H9 (cell line): Measurements from ENCODE around the gene PANX2. TPM values are rescaled to one million over a fixed set of nuclear protein-coding genes. Genes with fewer than 3 reads are reported as not detected.

Experiments
- DNase-seq: peaks from one replicate; pipeline ENCODE4 v3.0.0-alpha.2; 2017
- H2AFZ ChIP-seq: one replicate; pipeline ENCODE4 v1.6.1; 2013; ENCODE audit warnings: mild to moderate bottlenecking, low read length, control low read depth, moderate library complexity
- H2AK5ac ChIP-seq: 2 replicates; pipeline ENCODE4 v1.6.1; 2013; ENCODE audit warnings: low read length, control low read depth, mixed read lengths; ENCODE audit not compliant: insufficient read length
- H2BK120ac ChIP-seq: one replicate; pipeline ENCODE4 v1.6.1; 2013; ENCODE audit warnings: low read depth, mild to moderate bottlenecking, low read length, control low read depth, inconsistent platforms; ENCODE audit not compliant: poor library complexity, severe bottlenecking
- H2BK12ac ChIP-seq: 2 replicates; pipeline ENCODE4 v1.6.1; 2013; ENCODE audit warnings: low read length, control low read depth, mixed read lengths, low read depth; ENCODE audit not compliant: insufficient read length
- H2BK15ac ChIP-seq: 2 replicates; pipeline ENCODE4 v1.6.1; 2013; ENCODE audit warnings: low read depth, low read length, control low read depth
- H2BK20ac ChIP-seq: one replicate; pipeline ENCODE4 v1.6.1; 2013; ENCODE audit warnings: low read depth, mild to moderate bottlenecking, low read length, control low read depth, inconsistent platforms; ENCODE audit not compliant: poor library complexity, severe bottlenecking
- H2BK5ac ChIP-seq: 2 replicates; pipeline ENCODE4 v1.6.1; 2013; ENCODE audit warnings: low read length, control low read depth, mixed read lengths; ENCODE audit not compliant: insufficient read length
- H3K14ac ChIP-seq: 2 replicates; pipeline ENCODE4 v1.6.1; 2013; ENCODE audit warnings: low read length, control low read depth; ENCODE audit not compliant: insufficient read depth
- H3K18ac ChIP-seq: 2 replicates; pipeline ENCODE4 v1.6.1; 2013; ENCODE audit warnings: low read depth, mild to moderate bottlenecking, mixed read lengths, low read length, control low read depth; ENCODE audit not compliant: insufficient read length
- H3K23ac ChIP-seq: 2 replicates; pipeline ENCODE4 v1.6.1; 2013; ENCODE audit warnings: low read length, control low read depth, mixed read lengths, low read depth; ENCODE audit not compliant: insufficient read length
- H3K23me2 ChIP-seq: 2 replicates; pipeline ENCODE4 v1.6.1; 2013; ENCODE audit warnings: low read depth, mild to moderate bottlenecking, mixed read lengths, low read length, control low read depth; ENCODE audit not compliant: insufficient read length, poor library complexity, severe bottlenecking
- H3K27ac ChIP-seq: 2 replicates; pipeline ENCODE4 v1.5.1; 2013; ENCODE audit warnings: low read length, control low read depth, mixed read lengths, low read depth; ENCODE audit not compliant: insufficient read length
- H3K27me3 ChIP-seq: 2 replicates; pipeline ENCODE4 v1.6.1; 2013; ENCODE audit warnings: low read length, control low read depth, inconsistent platforms; ENCODE audit not compliant: insufficient read depth
- H3K4ac ChIP-seq: 2 replicates; pipeline ENCODE4 v1.6.1; 2013; ENCODE audit warnings: low read depth, mild to moderate bottlenecking, control low read depth, inconsistent platforms, low read length, moderate library complexity
- H3K4me1 ChIP-seq: 2 replicates; pipeline ENCODE4 v1.6.1; 2013; ENCODE audit warnings: low read length, control low read depth, inconsistent platforms; ENCODE audit not compliant: insufficient read depth
- H3K4me2 ChIP-seq: 2 replicates; pipeline ENCODE4 v1.6.1; 2013; ENCODE audit warnings: low read length, control low read depth, mixed read lengths; ENCODE audit not compliant: insufficient read length, insufficient read depth
- H3K56ac ChIP-seq: 2 replicates; pipeline ENCODE4 v1.6.1; 2013; ENCODE audit warnings: low read depth, mild to moderate bottlenecking, mixed read lengths, low read length, control low read depth; ENCODE audit not compliant: insufficient read length
- H3K79me1 ChIP-seq: 2 replicates; pipeline ENCODE4 v1.6.1; 2013; ENCODE audit warnings: low read depth, mild to moderate bottlenecking, moderate library complexity, low read length, control low read depth, inconsistent platforms; ENCODE audit not compliant: insufficient read depth, poor library complexity, severe bottlenecking
- H3K79me2 ChIP-seq: 2 replicates; pipeline ENCODE4 v1.6.1; 2013; ENCODE audit warnings: low read length, control low read depth, inconsistent platforms; ENCODE audit not compliant: insufficient read depth
- H3K9ac ChIP-seq: 2 replicates; pipeline ENCODE4 v1.6.1; 2013; ENCODE audit warnings: low read length, control low read depth, mixed read lengths; ENCODE audit not compliant: insufficient read length; ENCODE audit errors: extremely low read depth
- H3K9me3 ChIP-seq: one replicate; pipeline ENCODE4 v1.6.1; 2013; ENCODE audit warnings: low read depth, low read length, inconsistent platforms; ENCODE audit not compliant: control insufficient read depth
- H3T11ph ChIP-seq: one replicate; pipeline ENCODE4 v1.6.1; 2013; ENCODE audit warnings: mild to moderate bottlenecking, low read length, control low read depth, inconsistent platforms
- H4K20me1 ChIP-seq: one replicate; pipeline ENCODE4 v1.6.1; 2013; ENCODE audit not compliant: control insufficient read depth, insufficient read length, insufficient read depth
- H4K5ac ChIP-seq: 2 replicates; pipeline ENCODE4 v1.6.1; 2013; ENCODE audit warnings: low read depth, mild to moderate bottlenecking, mixed read lengths, low read length, control low read depth; ENCODE audit not compliant: insufficient read length
- H4K8ac ChIP-seq: replicated peaks from 2 replicates; pipeline ENCODE4 v1.6.1; 2013; ENCODE audit warnings: low read length, control low read depth, mixed read lengths, low read depth; ENCODE audit not compliant: insufficient read length
- H4K91ac ChIP-seq: 2 replicates; pipeline ENCODE4 v1.6.1; 2013; ENCODE audit warnings: low read depth, mild to moderate bottlenecking, moderate library complexity, mixed read lengths, low read length, control low read depth; ENCODE audit not compliant: insufficient read length
- H3K27ac Mint-ChIP-seq, 3 experiments: 2 replicates in 2 of 3; 3 replicates in 1 of 3; pipeline ENCODE4 v1.8.0; 2020 to 2021; ENCODE audit warnings: mixed read lengths in 3 of 3, mild to moderate bottlenecking in 1 of 3, moderate library complexity in 1 of 3
- H3K27me3 Mint-ChIP-seq: 2 replicates; pipeline ENCODE4 v1.8.0; 2021; ENCODE audit warnings: low read depth, mild to moderate bottlenecking, moderate library complexity, mixed read lengths
- H3K36me3 Mint-ChIP-seq, 3 experiments: 2 replicates in 2 of 3; 3 replicates in 1 of 3; pipeline ENCODE4 v1.8.0; 2020 to 2021; ENCODE audit warnings: low read depth in 3 of 3, mixed read lengths in 3 of 3; ENCODE audit not compliant: insufficient read depth in 1 of 3
- H3K4me1 Mint-ChIP-seq, 2 experiments: 2 replicates each; pipeline ENCODE4 v1.8.0; 2020; ENCODE audit warnings: mixed read lengths in 2 of 2
- H3K4me3 Mint-ChIP-seq, 2 experiments: 2 replicates in 1 of 2; 3 replicates in 1 of 2; pipeline ENCODE4 v1.8.0; 2020 to 2021; ENCODE audit warnings: mild to moderate bottlenecking in 2 of 2, mixed read lengths in 2 of 2, moderate library complexity in 1 of 2
- H3K9me3 Mint-ChIP-seq, 2 experiments: 2 replicates in 1 of 2; 3 replicates in 1 of 2; pipeline ENCODE4 v1.8.0; 2020; ENCODE audit warnings: mild to moderate bottlenecking in 2 of 2, mixed read lengths in 2 of 2, moderate library complexity in 1 of 2
- WGBS: extraction: QIAGEN DNeasy Blood & Tissue Kit; methylation state at CpG from one replicate; pipeline ENCODE4 v1.1.7; 2013; ENCODE audit warnings: missing lambda C conversion rate, low lambda C conversion rate, mixed read lengths; ENCODE audit not compliant: insufficient read length; ENCODE audit errors: extremely low coverage; 5-methylcytosine and 5-hydroxymethylcytosine counted together
- total RNA-seq: library from RNA; stranded (reverse); gene quantifications from 2 replicates; pipeline ENCODE4 v1.2.1, GENCODE V29; 2021
- TF ChIP-seq, protein P1 (sequence below): fragments of 200-600 bp; sonication (generic); conservative IDR thresholded peaks from 3 replicates; pipeline ENCODE4 v1.8.0; 2021; ENCODE audit warnings: antibody characterized with exemption, mild to moderate bottlenecking

Gene PANX2
- total RNA-seq, 1 experiment from 2014 or later: 8.0 TPM

DNA sequence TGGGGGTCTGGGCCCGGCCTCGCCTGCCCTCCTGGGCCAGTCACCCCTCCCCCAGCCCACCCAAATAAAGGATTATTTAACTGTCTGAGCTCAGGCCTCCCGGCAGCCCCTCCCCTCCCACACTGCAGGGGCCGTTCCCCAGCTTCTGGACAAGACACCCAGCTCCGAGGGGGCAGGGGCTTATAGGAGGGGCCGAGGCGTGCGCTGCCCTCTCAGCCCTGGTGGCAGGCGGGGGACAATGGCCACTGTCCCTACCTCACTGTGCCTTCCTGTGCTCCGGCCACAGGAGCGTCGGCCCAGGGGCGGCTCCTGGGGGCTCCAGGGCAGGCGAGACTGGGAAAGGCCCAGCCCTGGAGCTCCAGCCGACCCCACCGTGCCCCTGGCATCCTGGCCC is 28.1 kb downstream of the PANX2 start:
- Mint-ChIP-seq H3K4me1 (peaks cover 10 to 11% of the 10 kb centered on the region in 2 experiments), H3K4me3 (no peak overlapping the region), H3K27ac (no peak overlapping the region), H3K27me3 (no peaks in the 10 kb centered on the region), H3K36me3 (peaks cover 12 to 30% (median 19%) of the 10 kb centered on the region in 3 experiments), H3K9me3 (peaks cover 5 to 6% of the 10 kb centered on the region in 2 experiments; a peak in 3 of 5 replicates)
- Histone ChIP-seq H3K56ac (no peak overlapping the region), H2AK5ac (no peak overlapping the region), H3K79me2 (no peaks in the 10 kb centered on the region), H3K18ac (no peak overlapping the region), H3K4ac (no peak overlapping the region), H3K23me2 (peaks cover 13% of the 10 kb centered on the region), H2BK15ac (no peak overlapping the region), H3K9me3 (no peaks in the 10 kb centered on the region), H3K4me1 (no peaks in the 10 kb centered on the region), H3K4me2 (no peak overlapping the region), H2BK12ac (no peak overlapping the region), H3K23ac (no peak overlapping the region), H3K9ac (no peak overlapping the region), H3T11ph (no peak overlapping the region), H4K20me1 (peaks cover 3% of the 10 kb centered on the region), H2BK20ac (no peak overlapping the region), H4K8ac (no peak overlapping the region), H3K27ac (no peak overlapping the region), H3K14ac (no peak overlapping the region), H4K91ac (no peak overlapping the region), H2AFZ (no peak overlapping the region), H2BK5ac (no peak overlapping the region), H2BK120ac (no peak overlapping the region), H3K27me3 (no peaks in the 10 kb centered on the region), H4K5ac (no peak overlapping the region), H3K79me1 (no peaks in the 10 kb centered on the region)
- TF ChIP-seq, protein P1, sequence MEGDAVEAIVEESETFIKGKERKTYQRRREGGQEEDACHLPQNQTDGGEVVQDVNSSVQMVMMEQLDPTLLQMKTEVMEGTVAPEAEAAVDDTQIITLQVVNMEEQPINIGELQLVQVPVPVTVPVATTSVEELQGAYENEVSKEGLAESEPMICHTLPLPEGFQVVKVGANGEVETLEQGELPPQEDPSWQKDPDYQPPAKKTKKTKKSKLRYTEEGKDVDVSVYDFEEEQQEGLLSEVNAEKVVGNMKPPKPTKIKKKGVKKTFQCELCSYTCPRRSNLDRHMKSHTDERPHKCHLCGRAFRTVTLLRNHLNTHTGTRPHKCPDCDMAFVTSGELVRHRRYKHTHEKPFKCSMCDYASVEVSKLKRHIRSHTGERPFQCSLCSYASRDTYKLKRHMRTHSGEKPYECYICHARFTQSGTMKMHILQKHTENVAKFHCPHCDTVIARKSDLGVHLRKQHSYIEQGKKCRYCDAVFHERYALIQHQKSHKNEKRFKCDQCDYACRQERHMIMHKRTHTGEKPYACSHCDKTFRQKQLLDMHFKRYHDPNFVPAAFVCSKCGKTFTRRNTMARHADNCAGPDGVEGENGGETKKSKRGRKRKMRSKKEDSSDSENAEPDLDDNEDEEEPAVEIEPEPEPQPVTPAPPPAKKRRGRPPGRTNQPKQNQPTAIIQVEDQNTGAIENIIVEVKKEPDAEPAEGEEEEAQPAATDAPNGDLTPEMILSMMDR: no peak
- WGBS: no CpG with 5 or more reads among the region's 16 CpGs
- DNase-seq: no peak
